HFFc6 (cell line): ENCODE data around the gene IRF2BPL. TPM values are rescaled to one million over a fixed set of nuclear protein-coding genes. Genes with fewer than 3 reads are reported as not detected.

Experiments
- DNase-seq: peaks from one replicate; pipeline ENCODE4 v3.0.0-alpha.2; 2018
- H3K27ac Mint-ChIP-seq: 2 replicates; pipeline ENCODE4 v1.8.0; 2020; ENCODE audit warnings: mild to moderate bottlenecking, mixed read lengths
- H3K27me3 Mint-ChIP-seq: 2 replicates; pipeline ENCODE4 v1.8.0; 2021; ENCODE audit warnings: mild to moderate bottlenecking, moderate library complexity, mixed read lengths; ENCODE audit not compliant: insufficient read depth
- H3K36me3 Mint-ChIP-seq: 2 replicates; pipeline ENCODE4 v1.8.0; 2021; ENCODE audit warnings: low read depth, mixed read lengths
- H3K4me1 Mint-ChIP-seq: 2 replicates; pipeline ENCODE4 v1.8.0; 2020; ENCODE audit warnings: low read depth, mixed read lengths
- H3K4me3 Mint-ChIP-seq: 2 replicates; pipeline ENCODE4 v1.8.0; 2020; ENCODE audit warnings: mild to moderate bottlenecking, moderate library complexity, mixed read lengths
- H3K9me3 Mint-ChIP-seq: 2 replicates; pipeline ENCODE4 v1.8.0; 2020; ENCODE audit warnings: mild to moderate bottlenecking, mixed read lengths
- CTCF ChIP-seq: fragments of 200-600 bp; sonication (generic); IDR thresholded peaks from 2 replicates; pipeline ENCODE4 v1.5.0; 2021; ENCODE audit warnings: antibody characterized with exemption, mild to moderate bottlenecking
- total RNA-seq, 6 experiments: library from RNA; stranded (reverse); fragmentation: NEBNext Ultra II Directional; extraction: Animal tissue kit (Norgen Biotek cat#: 25700); gene quantifications; 2 replicates in 1 of 6; 3 replicates in 5 of 6; pipeline ENCODE4 v1.2.3, GENCODE V29; 2021

IRF2BPL gene
- total RNA-seq, 6 experiments from 2014 or later: 37.1 to 46.3 (median 38.3) TPM

DNA sequence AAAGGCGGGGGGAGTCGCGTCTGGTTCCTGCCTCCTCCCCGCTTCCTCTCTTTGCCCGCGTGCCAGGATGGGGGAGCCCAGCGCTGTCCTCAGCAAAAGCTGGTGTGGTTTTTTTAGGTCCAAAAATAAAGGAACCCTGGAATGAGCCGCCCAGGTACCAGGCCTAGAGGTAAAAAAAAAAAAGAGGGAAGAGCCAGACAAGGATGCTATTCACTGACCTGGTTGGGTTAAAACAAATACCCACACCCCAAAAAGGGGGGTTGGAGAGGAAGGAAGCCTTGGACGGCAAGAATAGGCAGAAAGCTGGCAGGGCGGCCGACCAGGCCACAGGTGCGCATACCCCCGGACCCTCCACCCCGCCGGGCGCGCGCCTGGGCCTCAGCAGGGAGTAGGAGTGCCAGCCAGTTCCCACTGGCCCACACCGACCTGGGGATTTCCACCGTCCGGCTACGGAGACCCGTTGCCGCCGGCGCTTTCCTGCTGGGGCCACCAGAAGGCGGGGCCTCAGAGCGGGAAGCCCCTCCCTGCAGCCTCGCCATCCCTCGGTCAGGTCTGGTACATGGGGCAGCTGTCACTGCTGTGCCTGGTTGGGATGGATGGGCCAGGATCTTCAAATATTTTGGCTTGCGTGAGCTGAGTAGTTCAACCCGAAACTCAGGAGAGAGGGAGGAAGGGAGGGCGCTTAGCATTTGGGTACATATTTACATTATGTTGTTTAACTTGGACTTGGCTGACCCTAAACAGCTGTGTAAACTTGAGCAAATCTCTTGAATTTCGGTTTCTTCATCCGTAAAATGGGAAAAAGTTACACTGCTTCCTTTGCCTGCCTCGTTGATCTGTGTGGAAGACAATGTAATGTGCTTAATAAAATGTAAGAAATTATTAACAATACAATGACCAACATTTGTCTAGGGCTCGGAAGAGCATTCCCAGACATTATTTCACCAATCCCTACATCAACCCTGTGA, 5.4 kb upstream of the IRF2BPL start:
- DNase-seq: peak; percentile 62
- Mint-ChIP-seq H3K4me3 (peak overlapping the region; percentile 92), H3K9me3 (no peaks in the 10 kb centered on the region), H3K4me1 (peaks cover 71% of the 10 kb centered on the region), H3K27me3 (peaks cover 7% of the 10 kb centered on the region; the same call in 1 of the 2 replicates), H3K36me3 (no peaks in the 10 kb centered on the region), H3K27ac (peak overlapping the region; percentile 97)
- no peak; the same call in 1 of the 2 replicates for TF ChIP-seq CTCF

DNA sequence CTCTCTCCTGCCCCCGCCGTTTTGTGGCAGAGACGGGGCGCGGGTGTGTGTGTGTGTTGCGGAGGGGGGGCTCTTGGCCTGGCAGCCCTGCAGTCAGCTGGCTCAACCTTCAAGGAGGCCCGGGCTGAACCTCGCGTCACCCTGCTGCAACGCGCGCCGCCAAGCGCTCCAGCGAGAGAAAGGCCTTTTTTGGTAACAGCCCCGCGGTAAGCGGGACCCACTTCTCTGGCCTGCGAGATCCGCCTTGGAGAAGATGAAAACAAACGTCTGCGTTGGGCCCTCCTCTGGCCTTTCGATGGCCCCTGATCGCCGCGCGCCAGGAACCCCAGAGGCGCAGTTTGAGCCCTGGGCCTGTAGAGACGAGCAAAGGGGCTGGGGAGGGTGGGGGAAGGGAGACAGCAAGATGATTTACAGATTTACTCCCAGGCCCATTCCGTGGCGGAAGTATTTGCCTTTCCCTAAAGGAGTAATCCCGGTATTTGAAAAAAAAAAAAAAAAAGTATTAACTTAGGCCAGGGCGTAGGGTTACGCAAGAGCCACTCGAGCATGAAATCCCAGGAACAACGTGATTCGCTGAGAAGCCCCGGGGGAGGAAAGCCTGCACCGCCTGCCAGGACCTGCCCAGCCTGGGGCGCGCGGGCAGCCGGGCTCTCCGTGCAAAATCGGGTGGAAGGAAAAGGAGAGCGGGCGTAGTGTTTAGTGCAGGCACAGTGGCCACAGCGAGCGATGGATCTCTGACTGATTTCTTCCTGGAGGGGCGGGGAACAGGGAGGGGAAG, 4.5 kb upstream of the IRF2BPL start:
- peaks cover 65% of the 10 kb centered on the region for H3K4me1 Mint-ChIP-seq
- DNase-seq: peak; percentile 98
- H3K27me3 Mint-ChIP-seq: peaks cover 4% of the 10 kb centered on the region; the same call in 1 of the 2 replicates
- peak overlapping the region; percentile 92 for H3K4me3 Mint-ChIP-seq
- no peaks in the 10 kb centered on the region for H3K36me3 Mint-ChIP-seq
- peak overlapping the region; percentile 97 for H3K27ac Mint-ChIP-seq
- peak; percentile 4 for TF ChIP-seq CTCF
- H3K9me3 Mint-ChIP-seq: no peaks in the 10 kb centered on the region

GRCh38 chr14:77032491-77032843, 4.0 kb upstream of the IRF2BPL start:
- H3K4me1 Mint-ChIP-seq: peaks cover 60% of the 10 kb centered on the region
- H3K36me3 Mint-ChIP-seq: no peaks in the 10 kb centered on the region

GRCh38 chr14:77031759-77032490, 3.4 kb upstream of the IRF2BPL start:
- H3K4me1 Mint-ChIP-seq: peaks cover 54% of the 10 kb centered on the region
- peaks cover 4% of the 10 kb centered on the region; the same call in 1 of the 2 replicates for H3K27me3 Mint-ChIP-seq
- no peaks in the 10 kb centered on the region for H3K36me3 Mint-ChIP-seq
- peak overlapping the region; percentile 92 for H3K4me3 Mint-ChIP-seq
- TF ChIP-seq CTCF: no peak
- H3K9me3 Mint-ChIP-seq: no peaks in the 10 kb centered on the region
- DNase-seq: peak; percentile 62
- H3K27ac Mint-ChIP-seq: peak overlapping the region; percentile 97

More at GRCh38 chr14:77032491-77032843, 4.0 kb upstream of the IRF2BPL start:
- H3K4me3 Mint-ChIP-seq: peak overlapping the region; percentile 92
- DNase-seq: no peak
- H3K9me3 Mint-ChIP-seq: no peaks in the 10 kb centered on the region
- TF ChIP-seq CTCF: no peak
- H3K27ac Mint-ChIP-seq: peak overlapping the region; percentile 97
- peaks cover 4% of the 10 kb centered on the region; the same call in 1 of the 2 replicates for H3K27me3 Mint-ChIP-seq
